Left hindlimb (tissue), 1 donor: ENCODE measurements around the gene TXLNA.

Experiments used
- DNase-seq: peaks from one replicate; pipeline ENCODE4 v3.0.0-alpha.2; 2018

TXLNA gene

DNA sequence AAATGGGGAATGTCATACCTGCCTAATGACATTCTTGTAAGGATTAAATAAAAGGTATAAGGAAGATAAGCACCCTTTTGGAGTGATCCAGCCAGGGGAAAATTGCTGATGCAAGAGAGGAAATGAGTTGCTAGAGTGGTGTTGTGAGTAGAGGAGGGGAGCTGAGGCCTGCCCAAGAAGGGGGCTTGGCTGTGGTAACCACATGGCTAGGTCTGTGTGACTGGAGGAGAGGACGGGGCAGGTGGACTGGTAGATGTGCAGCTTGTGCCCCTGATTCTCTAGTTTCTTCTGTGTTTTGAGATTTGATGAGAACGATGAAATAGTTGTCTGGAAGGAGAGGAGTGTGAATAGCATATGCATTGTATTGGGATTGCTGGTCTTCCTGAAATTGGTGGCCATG lies 6.6 kb downstream of the TXLNA start:
- DNase-seq: no peak

DNA sequence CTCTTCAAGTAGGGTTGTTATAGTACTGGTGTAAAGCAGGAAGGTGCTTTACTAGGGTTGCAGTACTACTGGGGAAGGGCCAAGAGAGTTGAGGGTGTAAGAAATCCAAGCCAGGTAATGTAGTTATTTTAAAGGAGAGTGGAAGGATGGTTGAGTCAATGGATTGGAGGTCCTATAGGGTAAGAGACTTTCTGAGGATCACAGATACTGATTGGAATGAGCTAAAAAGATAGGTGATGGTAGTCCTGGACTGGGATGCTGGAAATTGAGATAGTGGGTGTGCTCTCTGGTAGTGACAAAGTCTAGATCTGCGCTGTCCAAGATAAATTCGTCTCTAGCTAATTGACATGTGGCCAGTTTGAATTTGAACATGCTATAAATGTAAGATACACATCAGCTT lies 7.0 kb downstream of the TXLNA start:
- DNase-seq: no peak

DNA sequence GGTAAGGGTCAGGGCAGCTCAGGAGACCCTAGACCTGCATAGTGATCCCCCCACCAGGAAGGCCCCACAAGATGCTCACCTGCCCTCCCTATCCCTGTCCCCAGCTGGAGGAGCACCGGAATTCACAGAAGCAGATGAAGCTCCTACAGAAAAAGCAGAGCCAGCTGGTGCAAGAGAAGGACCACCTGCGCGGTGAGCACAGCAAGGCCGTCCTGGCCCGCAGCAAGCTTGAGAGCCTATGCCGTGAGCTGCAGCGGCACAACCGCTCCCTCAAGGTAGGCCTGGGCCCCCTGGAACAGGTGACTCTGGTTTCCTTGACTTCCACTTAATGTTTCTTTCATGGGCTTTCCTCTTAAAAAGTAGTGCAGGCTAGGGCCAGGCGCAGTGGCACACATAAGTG lies 8.4 kb downstream of the TXLNA start:
- DNase-seq: no peak

DNA sequence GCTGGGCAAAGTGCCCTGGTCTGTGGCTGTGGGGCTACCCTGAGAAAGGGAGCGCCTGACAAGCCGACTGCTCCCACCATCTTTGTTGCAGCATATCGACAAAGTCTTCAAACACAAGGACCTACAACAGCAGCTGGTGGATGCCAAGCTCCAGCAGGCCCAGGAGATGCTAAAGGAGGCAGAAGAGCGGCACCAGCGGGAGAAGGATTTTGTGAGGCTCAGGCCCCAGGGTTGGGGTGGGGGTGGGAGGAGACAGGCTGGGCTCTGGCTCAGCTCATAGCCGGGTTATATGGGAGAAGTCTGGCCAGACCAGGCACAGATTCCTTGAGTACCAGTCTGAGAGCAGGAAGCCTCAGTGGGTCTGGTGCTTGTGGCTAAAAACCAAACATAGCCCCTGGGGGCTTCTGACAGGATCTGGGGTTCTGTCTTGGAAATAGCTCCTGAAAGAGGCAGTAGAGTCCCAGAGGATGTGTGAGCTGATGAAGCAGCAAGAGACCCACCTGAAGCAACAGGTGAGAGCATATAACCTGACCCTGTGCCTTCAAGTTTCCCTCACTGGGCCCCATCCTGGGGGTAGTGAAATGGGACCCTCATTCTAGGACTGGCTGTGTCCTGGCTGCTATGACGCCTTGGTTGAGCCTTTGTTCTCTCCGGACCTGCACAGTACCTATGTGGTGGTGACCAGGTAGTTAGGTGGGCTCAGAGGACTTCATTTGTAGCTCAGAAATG lies 12.9 kb downstream of the TXLNA start:
- no peak for DNase-seq

DNA sequence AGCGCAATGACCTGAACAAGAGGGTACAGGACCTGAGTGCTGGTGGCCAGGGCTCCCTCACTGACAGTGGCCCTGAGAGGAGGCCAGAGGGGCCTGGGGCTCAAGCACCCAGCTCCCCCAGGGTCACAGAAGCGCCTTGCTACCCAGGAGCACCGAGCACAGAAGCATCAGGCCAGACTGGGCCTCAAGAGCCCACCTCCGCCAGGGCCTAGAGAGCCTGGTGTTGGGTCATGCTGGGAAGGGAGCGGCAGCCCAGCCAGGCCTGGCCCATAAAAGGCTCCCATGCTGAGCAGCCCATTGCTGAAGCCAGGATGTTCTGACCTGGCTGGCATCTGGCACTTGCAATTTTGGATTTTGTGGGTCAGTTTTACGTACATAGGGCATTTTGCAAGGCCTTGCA lies 15.5 kb downstream of the TXLNA start:
- DNase-seq: no peak

DNA sequence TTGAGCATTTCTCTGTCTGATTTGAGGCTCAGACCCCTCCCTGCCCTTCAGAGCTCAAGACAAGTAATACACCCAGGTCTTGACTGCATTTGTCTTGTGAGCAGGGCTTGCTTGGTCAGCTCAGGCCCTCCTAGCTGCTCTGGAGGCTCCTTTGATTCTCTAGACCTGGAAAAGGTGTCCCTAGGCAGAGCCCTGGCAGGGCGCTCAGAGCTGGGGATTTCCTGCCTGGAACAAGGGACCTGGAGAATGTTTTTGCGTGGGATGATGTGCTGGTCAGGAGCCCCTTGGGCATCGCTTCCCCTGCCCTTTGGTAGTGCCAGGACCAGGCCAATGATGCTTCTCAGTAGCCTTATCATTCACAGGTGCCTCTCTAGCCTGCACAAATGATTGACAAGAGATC lies 16.1 kb downstream of the TXLNA start:
- no peak for DNase-seq

DNA sequence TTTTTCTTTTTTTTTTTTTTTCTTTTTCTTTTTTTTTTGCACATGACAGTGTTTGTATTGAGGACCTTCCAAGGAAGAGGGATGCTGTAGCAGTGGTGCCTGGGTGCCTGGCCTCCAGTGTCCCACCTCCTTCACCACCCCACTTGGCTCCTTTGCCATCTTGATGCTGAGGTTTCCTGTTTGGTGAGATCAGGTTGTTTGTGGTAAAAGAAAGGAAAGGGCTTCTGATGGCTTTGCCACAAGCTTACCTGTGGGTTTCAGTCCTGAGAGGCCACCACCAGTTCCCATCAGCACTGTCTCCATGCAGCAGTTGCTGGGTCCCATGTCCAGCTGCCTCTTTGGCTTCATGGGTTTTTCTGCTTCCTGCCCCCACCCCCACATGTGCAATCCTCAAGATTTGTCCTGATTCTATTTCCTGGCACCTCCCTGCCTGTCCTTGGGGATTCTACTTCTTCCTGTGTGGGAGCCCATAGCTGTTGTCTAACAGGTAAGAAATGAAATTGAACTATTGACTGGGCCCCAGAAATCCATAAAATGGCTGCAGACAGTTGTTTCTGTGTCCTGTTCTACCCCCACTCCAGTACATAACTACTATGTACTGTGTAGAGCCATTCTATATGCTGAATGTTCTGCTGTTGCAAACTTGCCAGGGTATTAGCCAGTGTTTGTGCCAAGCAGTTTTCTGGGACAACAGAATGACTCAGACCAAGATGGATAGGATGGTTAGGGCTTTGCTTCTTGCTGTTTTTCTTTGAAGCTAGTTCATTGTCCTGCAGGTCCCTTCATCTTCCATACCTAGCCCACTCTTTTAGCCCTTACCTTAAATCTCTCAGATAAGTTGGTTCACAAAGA lies 16.7 kb downstream of the TXLNA start:
- no peak for DNase-seq

DNA sequence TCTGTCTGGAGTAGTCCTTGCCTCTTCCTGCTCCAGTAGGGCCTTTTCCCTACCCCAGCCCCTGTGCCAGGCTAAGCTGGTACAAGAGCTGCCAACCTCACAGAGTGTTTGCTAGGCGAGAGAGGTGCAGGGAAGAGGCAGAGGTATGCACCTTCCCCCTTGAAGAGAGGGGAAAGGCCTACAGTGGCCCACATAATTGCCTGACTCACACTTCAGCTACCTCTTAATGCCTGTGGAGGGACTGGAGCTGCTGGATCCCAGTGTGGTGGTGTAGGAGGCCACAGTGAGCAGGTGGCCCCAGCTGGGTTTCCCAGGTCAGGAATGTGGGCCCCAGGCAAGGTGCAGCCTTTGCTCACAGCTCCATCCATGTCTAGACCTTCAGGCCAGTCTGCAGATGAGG lies 17.6 kb downstream of the TXLNA start:
- no peak for DNase-seq

DNA sequence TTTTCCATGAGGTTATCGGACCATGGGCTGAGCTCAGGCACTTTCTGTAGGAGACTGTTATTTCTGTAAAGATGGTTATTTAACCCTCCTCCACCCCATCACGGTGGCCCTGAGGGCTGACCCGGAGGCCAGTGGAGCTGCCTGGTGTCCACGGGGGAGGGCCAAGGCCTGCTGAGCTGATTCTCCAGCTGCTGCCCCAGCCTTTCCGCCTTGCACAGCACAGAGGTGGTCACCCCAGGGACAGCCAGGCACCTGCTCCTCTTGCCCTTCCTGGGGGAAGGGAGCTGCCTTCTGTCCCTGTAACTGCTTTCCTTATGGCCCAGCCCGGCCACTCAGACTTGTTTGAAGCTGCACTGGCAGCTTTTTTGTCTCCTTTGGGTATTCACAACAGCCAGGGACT lies 18.4 kb downstream of the TXLNA start:
- no peak for DNase-seq

DNA sequence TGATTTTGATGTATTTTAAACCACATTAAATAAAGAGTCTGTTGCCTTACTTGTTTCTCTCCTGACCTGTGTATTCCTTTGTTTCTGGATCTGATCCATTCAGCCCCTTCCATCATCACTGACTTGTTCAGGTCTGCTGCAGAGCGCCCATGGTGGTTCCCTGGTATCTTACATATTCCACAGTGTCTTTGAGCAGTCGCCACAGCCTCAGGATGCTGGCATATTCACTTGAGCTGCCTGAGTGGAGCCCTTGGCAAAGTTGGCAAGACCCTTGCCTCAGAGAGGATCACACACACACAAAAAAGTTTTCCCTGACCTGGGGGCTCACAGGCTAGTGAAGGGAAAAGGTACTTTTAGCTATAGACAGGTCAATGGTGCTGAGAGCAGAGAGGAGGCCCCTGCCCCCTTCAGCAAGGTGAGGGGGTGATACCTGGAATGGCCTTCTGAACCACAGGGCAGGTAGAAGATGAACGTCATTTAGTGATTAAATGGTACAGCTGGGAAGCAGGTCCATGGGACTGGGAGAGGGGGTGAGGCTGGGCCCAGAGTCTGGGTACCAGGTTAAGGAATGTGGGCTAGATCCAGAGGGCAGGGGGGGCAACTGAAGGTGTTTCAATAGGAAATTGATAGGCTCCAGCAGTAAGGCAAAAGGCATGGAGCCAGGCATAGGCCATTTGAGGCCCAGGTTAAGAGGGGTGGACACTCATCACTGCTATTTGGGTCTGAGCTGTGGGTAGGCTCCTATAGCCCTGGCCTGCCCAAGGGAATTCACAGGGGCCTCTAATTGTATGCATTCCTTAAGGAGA lies 19.0 kb downstream of the TXLNA start:
- DNase-seq: no peak

DNA sequence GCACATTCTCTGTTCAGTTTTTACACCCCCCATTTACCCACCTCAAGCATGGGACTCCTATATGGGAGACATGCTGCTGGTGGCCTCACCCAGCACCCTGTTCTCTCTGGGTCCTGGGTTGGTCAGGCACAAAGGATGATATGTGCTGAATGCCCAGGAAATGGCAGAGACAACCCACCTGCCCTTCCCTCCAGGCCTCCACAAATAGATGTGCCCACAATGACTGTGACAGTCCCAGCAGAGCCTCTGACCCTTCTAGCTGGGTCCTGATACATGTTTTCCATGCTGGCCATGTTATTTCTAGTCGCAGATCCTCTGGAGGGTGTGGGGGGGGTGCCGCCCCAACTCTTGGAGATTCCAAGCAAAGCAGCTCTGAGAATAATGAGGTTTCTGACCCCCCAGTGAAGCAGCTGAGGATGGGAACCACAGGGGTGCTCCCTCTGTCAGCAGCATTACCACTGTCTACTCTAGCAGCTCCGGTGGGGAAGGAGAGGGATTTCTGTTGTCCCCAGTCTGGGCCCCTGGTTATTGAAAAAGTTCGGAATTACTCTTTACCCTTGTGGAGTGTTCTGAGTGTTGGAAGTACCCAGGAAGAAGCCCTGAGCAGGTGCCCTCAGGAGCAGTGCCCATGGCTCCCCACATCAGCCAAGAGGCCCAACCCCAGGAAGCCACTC lies 19.7 kb downstream of the TXLNA start:
- DNase-seq: no peak

DNA sequence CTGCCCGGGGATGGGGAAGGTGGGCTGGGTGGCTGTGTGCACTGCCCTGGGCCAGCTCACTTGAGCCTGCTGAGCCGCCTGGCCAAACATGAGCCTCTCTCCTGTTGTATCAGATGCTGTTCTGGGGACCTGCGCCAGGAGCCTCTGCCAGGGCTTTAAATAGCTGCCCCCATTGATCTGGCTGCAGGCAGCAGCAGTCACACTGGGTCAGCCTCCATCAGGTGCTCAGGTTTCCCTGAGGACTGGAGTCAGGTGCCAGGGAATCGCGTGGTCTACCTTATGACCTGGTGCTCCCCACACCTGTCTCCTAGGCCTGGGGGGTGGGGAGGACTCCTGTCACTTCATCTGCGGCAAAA lies 20.2 kb downstream of the TXLNA start:
- peak; percentile 53 for DNase-seq

DNA sequence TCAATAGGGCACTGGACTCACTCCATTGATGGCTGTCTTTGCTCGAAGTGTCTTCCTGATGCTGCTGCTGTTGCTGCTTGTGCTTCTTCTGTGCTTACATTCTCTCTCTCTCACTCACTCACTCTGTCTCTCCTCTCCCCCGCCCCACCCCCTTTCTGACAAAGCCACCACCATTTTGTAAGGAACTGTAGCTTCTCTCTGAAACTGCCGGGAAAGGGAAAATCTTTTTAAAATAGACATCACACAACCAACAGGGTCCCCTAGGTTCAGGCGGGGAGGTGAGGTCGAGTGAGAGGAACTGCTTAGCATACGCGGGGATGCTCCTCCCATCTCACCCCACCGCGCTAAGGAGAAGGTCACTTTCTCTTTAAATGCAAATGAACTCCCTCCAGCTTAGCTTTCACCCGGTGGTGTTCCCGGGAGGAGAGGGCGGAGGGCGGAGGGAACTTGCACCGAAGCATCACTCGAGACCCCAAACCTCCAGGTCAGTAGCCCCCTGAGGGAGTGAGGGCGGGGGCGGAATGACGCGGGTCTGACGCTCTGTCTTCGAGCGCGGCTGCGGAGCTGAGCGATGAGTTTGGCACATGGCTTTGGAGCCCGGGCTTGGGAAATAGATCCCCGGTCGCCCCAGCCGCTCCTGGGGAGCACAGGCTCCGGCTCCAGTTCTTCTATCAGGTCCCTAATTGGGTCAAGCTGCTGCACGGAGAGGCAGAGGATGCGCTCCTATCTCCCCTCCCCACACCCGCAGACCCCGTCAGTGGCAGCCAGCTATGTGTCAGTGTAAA lies 20.9 kb downstream of the TXLNA start, which contains the start of gene CCDC28B:
Gene CCDC28B (plus strand): TSS at position 370 of the 785 bp plus-strand sequence. CDS start 1,341 bp downstream, outside the sequence.
- peak; percentile 86 for DNase-seq

DNA sequence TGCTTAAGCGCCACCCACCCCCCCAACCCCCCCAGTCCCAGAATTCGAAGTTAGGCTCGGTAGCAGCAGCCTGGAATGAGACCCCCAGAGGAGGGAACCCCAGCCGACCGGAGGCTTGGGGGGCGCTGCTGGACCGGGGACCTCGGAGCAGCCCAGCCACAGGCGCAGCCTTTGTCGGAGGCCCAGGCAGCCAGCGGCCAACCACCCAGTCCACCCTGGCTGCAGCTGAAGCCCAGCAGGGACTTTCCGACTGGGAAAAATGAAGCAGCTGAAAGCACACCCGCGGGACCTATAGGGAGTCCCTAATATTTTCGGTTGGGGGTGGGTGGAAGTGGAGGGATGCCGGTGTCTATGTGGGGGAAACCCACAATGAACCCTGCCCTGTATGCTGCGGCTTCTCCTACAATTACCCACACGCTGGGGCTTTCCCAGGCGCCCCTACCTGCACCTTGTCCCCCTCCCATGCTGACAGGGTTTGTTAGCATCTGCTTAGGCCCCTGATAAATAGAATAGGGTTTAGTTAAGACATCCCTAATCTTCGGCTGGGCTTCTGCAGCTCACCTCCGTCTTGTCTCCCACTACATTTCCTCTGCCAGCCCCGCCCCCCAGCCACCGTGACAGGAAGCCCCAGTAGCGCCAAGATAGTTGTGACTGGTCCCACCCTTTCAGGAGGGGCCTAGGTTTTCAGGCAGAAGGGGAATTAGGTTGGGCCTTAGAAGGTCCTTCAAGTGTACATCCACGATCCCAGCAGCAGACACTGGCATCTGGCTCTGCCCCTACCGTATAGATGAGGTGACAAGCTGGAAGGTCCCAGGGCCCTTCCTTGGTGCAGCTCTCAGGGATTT lies 21.8 kb downstream of the TXLNA start:
- peak; percentile 78 for DNase-seq

DNA sequence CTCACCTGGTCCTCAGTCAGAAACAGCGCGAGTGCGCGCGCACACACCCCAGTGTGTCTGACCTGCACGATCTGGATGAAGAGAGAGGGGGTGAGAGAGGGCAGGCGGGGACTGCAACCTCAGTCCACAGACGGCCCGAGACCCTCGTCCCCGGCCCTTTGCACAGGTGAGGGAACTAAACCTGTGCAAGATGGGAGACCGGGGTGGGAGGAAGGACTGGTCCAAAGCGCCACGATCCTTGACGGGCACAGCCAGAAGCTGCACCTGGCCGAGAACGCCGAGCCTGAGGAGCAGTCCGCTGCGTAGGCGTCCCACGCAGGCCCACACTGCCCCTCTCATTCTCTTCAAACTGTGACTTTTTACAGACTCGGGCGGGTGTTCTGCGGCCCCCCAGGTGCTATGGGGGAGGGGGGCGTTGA lies 25.5 kb downstream of the TXLNA start:
- no peak for DNase-seq

DNA sequence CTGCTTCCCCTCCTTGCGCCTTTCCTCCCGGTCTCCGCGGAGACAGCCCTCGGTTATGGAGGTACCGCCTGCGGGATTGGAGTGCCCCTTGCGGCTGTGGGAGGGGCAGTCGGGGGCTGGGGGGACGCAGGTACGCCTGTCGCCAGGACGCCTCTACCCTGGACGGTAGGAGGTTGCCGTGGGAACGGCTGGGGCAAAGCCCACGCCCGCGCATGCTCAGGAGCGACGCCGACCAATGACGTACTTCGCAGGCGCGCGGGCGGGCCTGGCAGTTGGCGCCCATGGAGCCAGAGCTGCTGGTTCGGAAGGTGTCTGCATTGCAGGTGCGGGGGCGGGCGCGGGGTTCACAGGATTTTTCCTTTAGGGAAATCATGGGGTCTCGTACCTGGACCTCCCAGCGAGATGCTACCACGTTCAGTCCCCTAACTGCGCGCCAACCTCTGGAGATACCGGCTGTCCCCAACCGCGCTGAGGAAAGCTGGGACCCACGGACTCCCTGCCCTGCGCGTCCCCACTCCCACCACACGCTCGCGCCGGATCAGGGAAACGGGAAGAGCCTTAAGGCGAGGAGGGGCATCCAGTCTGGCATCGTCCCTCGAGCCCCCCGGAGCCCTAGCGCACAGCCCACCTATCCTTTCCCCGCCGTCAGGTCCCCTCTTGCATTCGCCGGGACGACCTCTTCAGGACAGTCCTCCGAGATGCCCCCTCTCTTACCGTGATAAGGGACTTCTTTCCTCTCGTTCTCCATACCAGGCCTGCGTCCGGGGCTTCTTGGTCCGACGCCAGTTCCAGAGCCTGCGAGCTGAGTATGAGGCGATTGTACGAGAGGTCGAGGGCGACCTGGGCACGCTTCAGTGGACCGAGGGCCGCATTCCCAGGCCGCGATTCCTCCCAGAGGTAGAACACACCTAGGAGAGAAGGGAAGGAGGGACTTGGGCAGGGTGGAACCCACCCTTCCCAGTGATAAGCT lies 26.2 kb downstream of the TXLNA start, which contains the start of gene IQCC:
Gene IQCC (plus strand): TSS at position 271 of the 970 bp plus-strand sequence. CDS start 11 bp downstream, at position 282.
- DNase-seq: peak; percentile 90

DNA sequence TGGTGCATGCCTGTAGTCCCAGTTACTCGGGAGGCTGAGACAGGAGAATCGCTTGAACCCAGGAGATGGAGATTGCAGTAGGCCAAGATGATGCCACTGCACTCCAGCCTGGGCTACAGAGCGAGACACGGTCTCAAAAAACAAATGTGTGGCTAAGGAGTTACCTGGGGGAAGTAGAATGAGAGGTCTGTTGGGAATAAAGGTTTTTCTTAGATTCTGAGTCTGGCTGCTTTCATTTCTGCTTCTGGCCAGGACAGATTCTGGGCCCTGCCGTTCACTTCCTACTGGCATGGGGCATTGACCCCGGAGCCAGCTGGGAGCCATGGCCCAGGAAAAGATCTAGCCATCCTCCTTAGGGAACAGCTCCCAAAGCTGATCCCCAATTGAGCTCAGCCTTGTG lies 29.0 kb downstream of the TXLNA start:
- no peak for DNase-seq

DNA sequence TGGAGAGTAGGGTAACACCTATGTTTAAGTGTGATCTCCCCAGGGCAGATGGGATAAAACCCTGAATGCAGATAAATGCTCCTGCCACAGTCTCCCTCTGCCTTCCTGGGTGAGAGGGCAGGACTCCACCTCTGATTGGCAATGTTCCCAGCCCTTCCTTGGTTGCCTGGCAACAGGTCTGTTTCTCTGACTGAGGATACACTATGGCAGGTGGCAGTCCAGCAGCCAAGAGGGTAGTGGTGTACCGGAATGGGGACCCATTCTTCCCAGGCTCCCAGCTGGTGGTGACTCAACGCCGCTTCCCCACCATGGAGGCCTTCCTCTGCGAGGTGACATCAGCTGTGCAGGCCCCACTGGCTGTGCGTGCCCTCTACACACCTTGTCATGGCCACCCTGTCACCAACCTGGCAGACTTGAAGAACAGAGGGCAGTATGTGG lies 29.4 kb downstream of the TXLNA start, which contains the start of gene DCDC2B:
Gene DCDC2B (plus strand): TSS at position 199 of the 438 bp plus-strand sequence. CDS start 5 bp downstream, at position 204.
- peak; percentile 54 for DNase-seq
